ENCODE results near the gene MVP.
A peak's percentile ranks its signal among the peaks of the same experiment; 100 is the strongest.
"Not testable (repeated sequence)": the region's sequence is repeated elsewhere in the genome, so short reads cannot be mapped to it uniquely, and the experiment has no call there.

MVP gene

DNA sequence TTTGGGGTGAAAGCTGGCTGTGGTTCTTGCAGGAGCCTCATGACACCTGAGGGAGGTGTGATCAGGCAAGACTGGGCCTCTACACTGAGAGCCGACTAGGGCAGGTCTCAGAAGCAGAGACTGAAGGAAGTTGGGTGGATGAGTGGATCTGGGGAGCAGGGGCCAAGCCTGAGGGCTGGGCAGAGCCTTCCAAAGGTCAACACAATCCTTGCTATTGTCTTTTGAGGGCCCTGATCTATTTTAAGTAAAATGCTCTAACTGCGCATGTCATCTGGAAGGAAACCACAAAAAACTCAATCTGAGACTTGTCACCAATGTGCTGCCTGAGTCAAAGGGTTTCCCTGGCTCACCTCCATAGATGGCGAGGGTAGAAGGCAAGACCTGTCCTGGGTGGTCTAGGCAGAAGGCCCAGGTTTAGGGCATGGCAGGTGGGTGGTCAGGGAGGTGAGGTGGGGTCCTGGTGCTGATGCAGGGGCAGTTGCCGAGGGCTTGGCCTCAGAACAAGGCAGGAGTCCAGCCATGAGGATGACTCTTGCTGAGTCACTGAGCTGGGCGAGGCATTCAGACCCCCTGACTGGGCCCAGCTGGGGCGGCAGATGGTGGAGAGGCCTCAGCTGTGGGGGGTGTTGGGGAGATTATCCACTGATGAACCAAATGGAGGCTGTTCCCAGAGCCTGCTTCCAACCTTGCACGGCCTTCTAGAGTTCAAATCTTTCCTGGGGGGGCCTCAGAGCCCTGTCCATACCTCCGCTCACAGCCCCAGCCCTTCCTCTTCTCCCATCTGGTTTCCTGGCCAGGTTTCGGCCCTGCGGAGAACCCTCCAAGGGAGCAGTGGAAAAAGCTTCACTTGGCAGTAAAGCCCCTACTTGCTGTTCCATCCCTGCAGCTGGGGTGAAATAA lies 5.1 kb downstream of the MVP start:
- peak; percentile 69 for DNase-seq (ENCODE audit: insufficient read length, low spot score)
- no peak for TF ChIP-seq POU2F2 (IDR thresholded peaks at IDR 0.05; ENCODE audit: low read depth, low read length)
- no peak for TF ChIP-seq SPI1 (IDR thresholded peaks at IDR 0.05; ENCODE audit: low read depth, low read length)
- TF ChIP-seq TAF1 (IDR thresholded peaks at IDR 0.05; ENCODE audit: low read depth, low read length) = no peak
- TF ChIP-seq PAX5 (IDR thresholded peaks at IDR 0.05; ENCODE audit: insufficient read depth, low read length, severe bottlenecking) = no peak
- TF ChIP-seq POLR2AphosphoS5 (IDR thresholded peaks at IDR 0.05; ENCODE audit: low read depth, low read length) = no peak
- no peak for TF ChIP-seq POLR2A (IDR thresholded peaks at IDR 0.05; ENCODE audit: low read depth, low read length)
- no peak for FAIRE-seq

DNA sequence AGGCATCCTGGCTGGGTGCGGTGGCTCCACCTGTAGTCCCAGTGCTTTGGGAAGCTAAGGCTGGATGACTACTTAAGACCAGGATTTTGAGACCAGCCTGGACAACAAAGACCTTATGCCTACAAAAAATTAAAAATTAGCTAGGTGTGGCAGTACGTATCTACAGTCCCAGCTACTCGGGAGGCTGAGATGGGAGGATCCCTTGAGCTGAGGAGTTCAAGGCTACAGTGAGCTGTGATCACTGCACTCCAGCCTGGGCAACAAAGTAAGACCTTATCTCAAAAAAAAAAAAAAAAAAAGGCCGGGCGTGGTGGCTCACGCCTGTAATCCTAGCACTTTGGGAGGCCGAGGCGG lies 6.1 kb downstream of the MVP start:
- TF ChIP-seq TAF1 (IDR thresholded peaks at IDR 0.05; ENCODE audit: low read depth, low read length) = no peak
- FAIRE-seq = no peak
- no peak for DNase-seq (ENCODE audit: insufficient read length, low spot score)

DNA sequence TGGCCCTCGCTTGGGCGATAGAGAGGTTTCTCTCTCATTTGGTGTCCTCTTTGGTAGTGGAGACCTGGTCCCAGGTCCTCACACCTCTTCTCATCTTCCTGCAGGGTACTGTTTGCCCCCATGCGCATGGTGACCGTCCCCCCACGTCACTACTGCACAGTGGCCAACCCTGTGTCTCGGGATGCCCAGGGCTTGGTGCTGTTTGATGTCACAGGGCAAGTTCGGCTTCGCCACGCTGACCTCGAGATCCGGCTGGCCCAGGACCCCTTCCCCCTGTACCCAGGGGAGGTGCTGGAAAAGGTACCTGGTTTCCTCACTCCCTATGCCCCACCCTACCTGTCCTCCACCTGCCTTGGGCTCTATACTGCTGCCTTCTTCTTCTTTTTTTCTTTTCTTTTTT lies 10.5 kb downstream of the MVP start:
- TF ChIP-seq POU2F2 (IDR thresholded peaks at IDR 0.05; ENCODE audit: low read depth, low read length) (no peak), PAX5 (IDR thresholded peaks at IDR 0.05; ENCODE audit: insufficient read depth, low read length, severe bottlenecking) (no peak), POLR2AphosphoS5 (IDR thresholded peaks at IDR 0.05; ENCODE audit: low read depth, low read length) (no peak), POLR2A (IDR thresholded peaks at IDR 0.05; ENCODE audit: low read depth, low read length) (no peak), SPI1 (IDR thresholded peaks at IDR 0.05; ENCODE audit: low read depth, low read length) (no peak), TAF1 (IDR thresholded peaks at IDR 0.05; ENCODE audit: low read depth, low read length) (no peak)
- FAIRE-seq = no peak
- DNase-seq (ENCODE audit: insufficient read length, low spot score) = no peak

DNA sequence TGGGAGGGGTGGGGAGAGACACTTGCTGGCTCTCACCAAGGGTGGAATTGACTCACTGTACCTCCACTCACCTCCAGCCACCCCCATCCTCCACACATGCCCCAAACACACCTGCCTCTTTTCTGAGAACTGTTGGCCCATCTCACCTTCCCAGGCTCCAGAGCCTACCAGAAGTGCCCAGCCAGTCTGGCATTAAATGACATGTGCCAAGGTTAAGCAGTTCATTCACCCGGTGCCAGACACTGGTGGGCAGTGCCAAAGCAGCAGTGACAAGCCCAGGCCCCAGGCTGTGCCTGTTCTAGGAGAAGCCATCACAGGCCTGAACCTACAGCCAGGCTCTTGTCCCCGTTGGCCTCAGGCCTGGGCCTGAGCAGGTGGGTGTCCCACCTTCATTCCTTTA lies 11.2 kb downstream of the MVP start:
- TF ChIP-seq PAX5 (IDR thresholded peaks at IDR 0.05; ENCODE audit: insufficient read depth, low read length, severe bottlenecking) = no peak
- DNase-seq (ENCODE audit: insufficient read length, low spot score) (no peak), FAIRE-seq (no peak)

DNA sequence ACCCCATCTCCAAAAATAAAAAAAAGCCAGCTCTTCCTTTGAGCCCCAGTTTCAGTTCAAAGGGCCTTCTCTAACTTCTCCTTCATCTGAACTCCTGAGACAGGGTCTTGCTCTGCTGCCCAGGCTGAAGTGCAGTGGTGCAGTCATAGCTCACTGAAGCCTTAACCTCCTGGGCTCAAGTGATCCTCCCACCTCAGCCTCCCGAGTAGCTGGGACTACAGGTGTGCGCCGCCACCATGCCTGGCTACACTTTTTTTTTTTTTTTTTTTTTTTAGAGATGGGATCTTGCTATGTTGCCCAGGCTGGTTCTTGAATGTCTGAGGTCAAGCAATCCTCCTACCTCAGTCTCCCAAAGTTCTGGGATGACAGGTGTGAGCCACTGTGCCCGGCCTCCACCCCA lies 13.0 kb downstream of the MVP start:
- FAIRE-seq; DNase-seq (ENCODE audit: insufficient read length, low spot score): not testable (repeated sequence)

DNA sequence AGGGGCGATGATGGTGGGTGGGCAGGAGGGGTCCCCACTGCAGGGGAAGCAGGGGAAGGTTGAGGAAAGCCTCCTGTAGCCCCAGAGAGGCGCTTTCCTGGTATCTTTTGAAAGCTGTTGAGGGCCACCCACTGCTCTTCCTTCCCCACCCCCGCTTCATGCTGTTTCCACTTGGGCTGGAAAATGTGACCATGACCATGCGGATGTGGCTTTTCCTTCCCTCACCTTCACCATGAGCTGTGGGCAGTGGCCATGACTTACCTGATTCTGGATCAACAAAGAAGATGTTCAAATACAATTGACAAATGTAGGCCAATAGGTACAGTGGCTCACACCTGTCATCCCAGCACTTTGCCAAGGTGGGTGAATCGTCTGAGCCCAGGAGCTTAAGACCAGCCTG lies 13.8 kb downstream of the MVP start:
- no peak for FAIRE-seq
- no peak for TF ChIP-seq POLR2A (IDR thresholded peaks at IDR 0.05; ENCODE audit: low read depth, low read length)
- no peak for TF ChIP-seq POLR2AphosphoS5 (IDR thresholded peaks at IDR 0.05; ENCODE audit: low read depth, low read length)
- no peak for TF ChIP-seq PAX5 (IDR thresholded peaks at IDR 0.05; ENCODE audit: insufficient read depth, low read length, severe bottlenecking)
- no peak for TF ChIP-seq POU2F2 (IDR thresholded peaks at IDR 0.05; ENCODE audit: low read depth, low read length)
- no peak for TF ChIP-seq SPI1 (IDR thresholded peaks at IDR 0.05; ENCODE audit: low read depth, low read length)
- no peak for TF ChIP-seq TAF1 (IDR thresholded peaks at IDR 0.05; ENCODE audit: low read depth, low read length)

DNA sequence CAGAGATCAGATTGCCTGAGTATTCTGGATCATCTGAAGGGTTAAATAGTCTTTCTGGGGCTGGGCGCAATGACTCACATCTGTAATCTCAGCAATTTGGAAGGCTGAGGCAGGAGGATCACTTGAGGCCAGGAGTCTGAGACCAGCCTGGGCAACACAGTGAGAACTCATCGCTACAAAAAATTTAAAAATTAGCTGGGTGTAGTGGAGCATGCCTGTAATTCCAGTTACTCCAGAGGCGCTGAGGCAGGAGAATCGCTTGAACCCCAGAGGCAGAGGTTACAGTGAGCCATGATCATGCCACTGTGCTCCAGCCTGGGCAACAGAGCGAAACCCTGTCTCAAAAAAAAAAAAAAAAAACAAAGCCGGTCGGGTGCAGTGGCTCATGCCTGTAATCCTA lies 15.7 kb downstream of the MVP start:
- no peak for DNase-seq (ENCODE audit: insufficient read length, low spot score)
- TF ChIP-seq POLR2AphosphoS5 (IDR thresholded peaks at IDR 0.05; ENCODE audit: low read depth, low read length) (no peak), SPI1 (IDR thresholded peaks at IDR 0.05; ENCODE audit: low read depth, low read length) (no peak), POLR2A (IDR thresholded peaks at IDR 0.05; ENCODE audit: low read depth, low read length) (no peak), TAF1 (IDR thresholded peaks at IDR 0.05; ENCODE audit: low read depth, low read length) (no peak), PAX5 (IDR thresholded peaks at IDR 0.05; ENCODE audit: insufficient read depth, low read length, severe bottlenecking) (no peak), POU2F2 (IDR thresholded peaks at IDR 0.05; ENCODE audit: low read depth, low read length) (no peak)
- FAIRE-seq = no peak

More for the DNA sequence above, 13.8 kb downstream of the MVP start:
- no peak for DNase-seq (ENCODE audit: insufficient read length, low spot score)

DNA sequence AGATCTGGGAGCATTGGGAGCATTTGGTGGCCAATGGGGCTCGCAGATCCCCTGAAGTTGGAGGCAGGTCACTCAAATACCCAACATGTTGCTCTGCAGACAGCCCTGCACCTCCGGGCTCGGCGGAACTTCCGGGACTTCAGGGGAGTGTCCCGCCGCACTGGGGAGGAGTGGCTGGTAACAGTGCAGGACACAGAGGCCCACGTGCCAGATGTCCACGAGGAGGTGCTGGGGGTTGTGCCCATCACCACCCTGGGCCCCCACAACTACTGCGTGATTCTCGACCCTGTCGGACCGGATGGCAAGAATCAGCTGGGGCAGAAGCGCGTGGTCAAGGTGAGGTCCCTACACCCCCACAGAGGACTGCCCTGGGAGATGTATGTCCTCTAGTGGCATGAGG lies 16.4 kb downstream of the MVP start:
- TF ChIP-seq TAF1 (IDR thresholded peaks at IDR 0.05; ENCODE audit: low read depth, low read length) (no peak), POU2F2 (IDR thresholded peaks at IDR 0.05; ENCODE audit: low read depth, low read length) (no peak), PAX5 (IDR thresholded peaks at IDR 0.05; ENCODE audit: insufficient read depth, low read length, severe bottlenecking) (no peak), POLR2A (IDR thresholded peaks at IDR 0.05; ENCODE audit: low read depth, low read length) (no peak), POLR2AphosphoS5 (IDR thresholded peaks at IDR 0.05; ENCODE audit: low read depth, low read length) (no peak), SPI1 (IDR thresholded peaks at IDR 0.05; ENCODE audit: low read depth, low read length) (no peak)

DNA sequence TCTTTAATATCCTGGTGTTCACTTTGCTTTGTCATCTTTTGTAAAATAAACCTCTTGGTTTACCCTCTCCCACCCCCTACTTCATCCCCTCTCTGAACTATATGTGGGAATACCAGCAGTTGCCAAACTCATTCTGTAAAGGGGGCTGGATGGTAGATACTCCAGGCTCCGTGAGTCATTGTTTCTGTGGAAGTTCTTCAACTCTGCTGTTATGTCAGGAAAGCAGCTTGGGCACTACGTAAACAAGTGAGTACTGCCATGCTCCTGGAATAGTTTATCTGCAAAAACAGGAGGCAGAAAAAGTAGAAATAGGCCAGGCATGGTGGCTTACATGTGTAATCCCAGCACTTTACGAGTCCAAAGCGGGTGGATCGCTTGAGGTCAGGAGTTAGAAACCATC lies 17.6 kb downstream of the MVP start:
- TF ChIP-seq POU2F2 (IDR thresholded peaks at IDR 0.05; ENCODE audit: low read depth, low read length) = no peak
- TF ChIP-seq TAF1 (IDR thresholded peaks at IDR 0.05; ENCODE audit: low read depth, low read length) = no peak
- TF ChIP-seq SPI1 (IDR thresholded peaks at IDR 0.05; ENCODE audit: low read depth, low read length) = no peak
- TF ChIP-seq POLR2A (IDR thresholded peaks at IDR 0.05; ENCODE audit: low read depth, low read length) = no peak
- TF ChIP-seq PAX5 (IDR thresholded peaks at IDR 0.05; ENCODE audit: insufficient read depth, low read length, severe bottlenecking) = no peak
- no peak for TF ChIP-seq POLR2AphosphoS5 (IDR thresholded peaks at IDR 0.05; ENCODE audit: low read depth, low read length)
- FAIRE-seq (no peak), DNase-seq (ENCODE audit: insufficient read length, low spot score) (no peak)

More for the DNA sequence above, 16.4 kb downstream of the MVP start:
- FAIRE-seq = no peak
- no peak for DNase-seq (ENCODE audit: insufficient read length, low spot score)

DNA sequence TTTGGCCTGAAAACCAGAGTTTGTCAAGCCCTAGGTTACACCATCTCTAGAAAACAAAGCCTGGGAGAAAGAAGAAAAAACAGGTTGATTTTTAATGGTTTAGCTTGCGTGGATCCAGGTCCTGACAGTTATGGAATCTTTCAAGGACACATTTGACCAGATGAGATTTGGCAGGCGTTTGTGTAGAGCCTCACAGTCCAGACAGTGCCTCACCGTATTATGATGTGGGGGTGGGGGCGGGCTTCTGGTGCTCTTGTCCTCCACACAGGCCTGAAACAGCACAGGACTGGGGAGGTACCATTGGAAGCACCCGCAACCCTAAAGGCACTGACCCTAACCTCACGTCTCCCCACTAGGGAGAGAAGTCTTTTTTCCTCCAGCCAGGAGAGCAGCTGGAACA lies 19.6 kb downstream of the MVP start:
- no peak for DNase-seq (ENCODE audit: insufficient read length, low spot score)
- TF ChIP-seq TAF1 (IDR thresholded peaks at IDR 0.05; ENCODE audit: low read depth, low read length) (no peak), POU2F2 (IDR thresholded peaks at IDR 0.05; ENCODE audit: low read depth, low read length) (no peak), POLR2A (IDR thresholded peaks at IDR 0.05; ENCODE audit: low read depth, low read length) (no peak), PAX5 (IDR thresholded peaks at IDR 0.05; ENCODE audit: insufficient read depth, low read length, severe bottlenecking) (no peak), SPI1 (IDR thresholded peaks at IDR 0.05; ENCODE audit: low read depth, low read length) (no peak), POLR2AphosphoS5 (IDR thresholded peaks at IDR 0.05; ENCODE audit: low read depth, low read length) (no peak)
- FAIRE-seq = no peak

Data from GM12891 (cell line).